Sciatic nerve (tissue), 2 donors: ENCODE results near the gene ZBTB44. TPM values are rescaled to one million over a fixed set of nuclear protein-coding genes. Genes with fewer than 3 reads are reported as not detected.
"Not testable (repeated sequence)": the region's sequence is repeated elsewhere in the genome, so short reads cannot be mapped to it uniquely, and the experiment has no call there.

Source experiments
- ATAC-seq: fragments of 200-7000 bp; cut with Tn5 transposase; one replicate; pipeline ENCODE4 v1.9.1; 2020; ENCODE audit warnings: mild to moderate bottlenecking, moderate library complexity
- DNase-seq: peaks from one replicate; pipeline ENCODE4 v3.0.0-alpha.2; 2020; ENCODE audit warnings: low spot score
- intact Hi-C: fragments of 100-400 bp; cut with DNase I; formaldehyde crosslinking; loops from one replicate; pipeline ENCODE4 v1.14.2; 2022
- total RNA-seq: library from RNA; stranded (reverse); fragmentation: NEBNext Ultra II Directional; extraction: Animal tissue kit (Norgen Biotek cat#: 25700); gene quantifications from one replicate; pipeline ENCODE4 v1.2.1, GENCODE V29; 2021
- donor health status: DM: no; HTN: no; CAD: no.
- donor health status: DM: no; HTN: no; CAD: no.

ZBTB44 gene
- total RNA-seq, 1 donor from 2014 or later = 61.3 TPM

DNA sequence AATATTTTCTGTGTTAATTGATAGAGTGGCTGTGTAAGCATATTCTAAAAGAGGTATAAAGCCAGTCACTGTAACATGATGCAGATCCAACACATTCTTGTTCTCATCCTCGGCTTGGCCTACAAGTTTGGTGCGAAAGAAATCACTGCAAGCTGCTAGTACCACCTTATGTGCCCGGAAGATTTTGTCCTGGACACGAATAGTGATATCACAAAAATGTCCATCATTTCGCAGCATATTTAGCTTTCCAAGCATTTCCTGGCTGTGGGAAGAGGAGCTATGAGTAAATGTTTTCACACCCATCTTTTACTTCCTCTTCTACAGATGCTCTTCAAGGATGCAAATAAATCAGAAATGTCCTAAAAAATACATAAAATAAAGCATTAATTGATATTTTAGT lies 53.1 kb downstream of the ZBTB44 start:
- intact Hi-C loops = no loop called here
- ATAC-seq (no peak), DNase-seq (no peak)

DNA sequence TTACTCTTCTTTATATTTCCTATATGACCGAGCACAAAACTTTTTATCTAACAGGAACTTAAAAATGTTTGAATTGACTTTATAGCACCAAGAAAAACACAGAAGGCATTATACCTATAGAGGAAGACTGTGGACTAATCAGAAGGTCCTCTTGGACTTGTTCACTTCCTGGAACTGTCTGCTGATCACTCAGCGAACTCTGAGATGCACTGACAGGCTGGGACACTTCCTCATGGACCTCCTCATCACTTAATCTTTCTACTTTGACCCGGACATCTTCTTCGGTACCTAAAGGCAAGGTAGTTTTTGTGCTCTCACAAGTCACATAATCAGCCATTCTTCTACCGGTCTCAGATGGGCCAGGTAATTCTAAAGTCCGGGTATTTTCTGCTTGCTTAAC lies 54.0 kb downstream of the ZBTB44 start:
- DNase-seq (no peak), ATAC-seq (no peak)
- intact Hi-C loops = no loop called here

DNA sequence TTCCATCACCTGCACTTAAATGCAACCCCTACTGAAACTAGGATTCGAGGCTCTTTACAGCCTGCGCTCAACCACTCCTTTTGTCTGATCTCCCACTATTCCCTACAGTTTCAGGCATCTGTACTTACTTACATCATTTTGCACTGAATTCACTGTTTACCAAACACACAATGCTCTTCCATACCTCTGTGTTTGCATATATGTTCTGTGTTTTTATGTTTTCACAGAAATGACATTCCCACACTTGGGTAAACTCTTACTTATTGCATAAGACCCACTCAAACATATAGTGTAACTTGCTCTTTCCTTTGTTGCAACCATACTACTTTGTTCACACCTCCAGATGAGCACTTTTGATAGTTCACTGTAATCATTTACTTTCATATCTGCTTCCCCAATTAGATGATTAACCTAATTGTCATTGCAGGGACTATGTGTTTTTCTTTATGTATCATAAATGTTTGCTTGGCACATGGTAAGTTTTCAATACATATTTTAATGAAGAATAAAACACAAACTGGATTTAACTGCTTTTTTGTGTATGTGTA lies 54.6 kb downstream of the ZBTB44 start:
- ATAC-seq = no peak
- no peak for DNase-seq
- intact Hi-C loops = no loop called here

DNA sequence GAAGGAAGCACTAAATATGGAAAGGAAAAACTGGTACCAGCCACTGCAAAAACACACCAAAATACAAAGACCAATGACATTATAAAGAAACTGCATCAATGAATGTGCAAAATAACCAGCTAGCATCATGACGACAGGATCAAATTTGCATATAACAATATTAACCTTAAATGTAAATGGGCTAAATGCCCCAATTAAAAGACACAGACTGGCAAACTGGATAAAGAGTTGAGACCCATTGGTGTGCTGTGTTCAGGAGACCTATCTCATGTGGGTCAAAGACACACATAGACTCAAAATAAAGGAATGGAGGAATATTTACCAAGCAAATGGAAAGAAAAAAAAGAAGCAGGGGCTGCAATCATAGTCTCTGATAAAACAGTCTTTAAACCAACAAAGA lies 63.0 kb downstream of the ZBTB44 start:
- ATAC-seq, intact Hi-C loops, DNase-seq: not testable (repeated sequence)

DNA sequence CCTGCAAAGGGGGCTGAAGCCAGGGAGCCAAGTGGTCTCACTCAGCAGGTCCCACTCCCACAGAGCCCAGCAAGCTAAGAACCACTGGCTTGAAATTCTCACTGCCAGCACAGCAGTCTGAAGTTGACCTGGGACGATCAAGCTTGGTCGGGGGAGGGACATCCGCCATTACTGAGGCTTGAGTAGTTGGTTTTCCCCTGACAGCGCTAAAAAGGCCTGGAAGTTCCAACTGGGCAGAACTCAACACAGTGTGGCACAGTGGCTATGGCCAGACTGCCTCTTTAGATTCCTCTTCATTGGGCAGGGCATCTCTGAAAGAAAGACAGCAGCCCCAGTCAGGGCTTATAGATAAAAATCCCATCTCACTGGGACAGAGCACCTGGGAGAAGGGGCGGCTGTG lies 64.8 kb downstream of the ZBTB44 start:
- DNase-seq, ATAC-seq, intact Hi-C loops: not testable (repeated sequence)

DNA sequence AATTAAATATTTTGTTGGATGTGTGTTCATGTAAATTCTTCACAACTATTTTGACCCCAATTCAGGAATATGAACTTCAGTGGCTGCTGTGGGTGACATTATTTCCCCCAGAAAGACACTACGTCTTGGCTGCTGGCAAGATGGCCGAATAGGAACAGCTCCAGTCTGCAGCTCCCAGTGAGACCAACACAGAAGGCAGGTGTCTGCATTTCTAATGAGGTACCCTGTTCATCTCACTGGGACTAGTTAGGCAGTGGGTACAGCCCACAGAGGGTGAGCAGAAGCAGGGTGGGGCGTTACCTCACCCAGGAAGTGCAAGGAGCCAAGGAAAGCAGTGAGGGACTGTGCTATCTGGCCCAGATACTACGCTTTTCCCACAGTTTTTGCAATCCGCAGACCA lies 65.3 kb downstream of the ZBTB44 start:
- intact Hi-C loops = no loop called here
- no peak for DNase-seq
- no peak for ATAC-seq

DNA sequence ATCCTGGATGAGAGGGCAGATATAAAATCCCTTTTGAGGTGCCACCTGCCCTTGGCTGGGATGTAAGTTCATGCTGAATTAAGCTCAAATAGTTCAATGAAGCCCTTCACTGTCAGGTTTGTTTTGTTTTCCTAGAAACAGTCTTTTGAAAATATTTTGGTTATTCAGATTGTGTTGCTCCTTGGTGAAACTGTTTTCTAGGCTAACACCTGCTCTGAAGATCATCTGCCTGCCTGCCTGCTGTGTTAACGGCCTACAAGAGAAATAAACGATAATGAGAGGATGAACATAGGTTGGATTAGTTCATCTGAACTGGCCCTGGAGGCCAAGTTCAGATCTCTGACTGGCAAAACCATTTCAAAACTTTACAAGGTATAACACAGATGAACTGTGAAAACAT lies 67.4 kb downstream of the ZBTB44 start:
- no peak for DNase-seq
- intact Hi-C loops = no loop called here
- ATAC-seq = no peak

DNA sequence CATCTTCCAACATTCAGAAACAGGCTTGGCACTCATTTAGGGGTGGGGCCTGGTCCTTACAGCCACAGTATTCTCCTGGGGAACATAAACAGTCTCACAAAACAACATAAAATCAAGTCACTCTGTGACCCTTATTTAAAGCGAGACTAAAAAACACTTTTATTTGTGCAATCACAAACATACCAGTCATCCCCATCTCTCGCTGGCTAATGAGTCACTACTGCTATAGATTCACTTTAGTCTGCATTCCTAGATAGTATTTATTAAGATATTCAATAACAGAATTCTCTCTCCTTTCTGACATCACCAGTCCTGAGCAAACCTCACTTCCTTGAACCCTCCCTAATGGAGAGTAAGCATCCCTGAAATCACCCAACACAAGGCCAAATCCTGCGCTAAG lies 68.0 kb downstream of the ZBTB44 start:
- ATAC-seq = no peak
- no peak for DNase-seq
- intact Hi-C loops = no loop called here

DNA sequence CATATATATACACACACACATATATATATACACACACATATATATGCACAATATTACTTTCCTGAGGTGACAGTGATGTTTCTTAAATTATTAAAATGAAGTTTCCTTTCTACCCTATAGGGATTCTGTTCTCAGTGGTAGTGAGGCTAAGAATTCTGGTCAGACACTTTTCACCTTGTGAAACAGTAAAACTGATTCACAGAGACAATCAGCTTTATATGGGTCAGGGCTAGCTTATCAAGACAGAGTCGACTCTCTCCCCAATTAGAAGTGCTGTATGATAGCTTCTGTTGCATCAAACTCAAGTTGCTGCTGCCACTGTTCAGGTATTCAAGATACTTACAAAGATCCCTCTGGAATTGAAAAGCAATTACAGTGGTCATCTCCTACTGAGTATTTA lies 68.4 kb downstream of the ZBTB44 start:
- intact Hi-C loops = no loop called here

DNA sequence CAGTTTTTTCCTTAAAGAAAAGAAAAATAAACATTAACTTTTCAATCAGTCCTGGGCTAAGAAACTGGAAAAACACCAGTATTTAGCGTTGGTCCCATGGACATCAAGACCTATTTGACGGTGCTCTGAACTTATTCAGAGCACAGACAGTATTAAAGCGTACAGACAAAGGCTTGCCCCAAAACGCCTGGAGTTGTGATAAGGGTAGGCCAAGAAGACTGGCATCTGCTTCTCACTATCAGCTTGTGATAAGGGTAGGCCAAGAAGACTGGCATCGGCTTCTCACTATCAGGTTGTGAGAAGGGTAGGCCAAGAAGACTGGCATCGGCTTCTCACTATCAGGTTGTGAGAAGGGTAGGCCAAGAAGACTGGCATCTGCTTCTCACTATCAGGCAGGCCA lies 69.3 kb downstream of the ZBTB44 start:
- ATAC-seq, DNase-seq, intact Hi-C loops: not testable (repeated sequence)

More for the DNA sequence above, 68.4 kb downstream of the ZBTB44 start:
- no peak for DNase-seq
- ATAC-seq = no peak

DNA sequence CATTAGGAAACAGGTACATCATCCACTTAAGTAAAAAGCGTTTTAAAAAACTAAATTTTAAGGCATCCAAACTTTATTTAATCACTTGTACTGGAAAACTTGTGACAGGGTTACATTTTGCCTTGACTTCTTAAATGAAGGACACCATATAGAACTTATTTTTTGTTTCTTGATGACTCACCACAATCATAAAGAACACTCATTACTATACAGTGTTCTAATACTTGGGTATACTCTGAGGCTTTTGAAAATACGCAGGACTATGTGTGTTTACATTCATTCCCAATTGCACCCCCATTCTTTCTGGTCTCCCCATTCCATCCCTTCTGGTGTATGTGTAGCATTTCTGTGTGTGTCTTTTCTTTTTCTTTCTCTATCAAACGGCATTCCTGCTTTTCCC lies 69.9 kb downstream of the ZBTB44 start:
- no peak for DNase-seq
- ATAC-seq = no peak
- intact Hi-C loops = no loop called here

DNA sequence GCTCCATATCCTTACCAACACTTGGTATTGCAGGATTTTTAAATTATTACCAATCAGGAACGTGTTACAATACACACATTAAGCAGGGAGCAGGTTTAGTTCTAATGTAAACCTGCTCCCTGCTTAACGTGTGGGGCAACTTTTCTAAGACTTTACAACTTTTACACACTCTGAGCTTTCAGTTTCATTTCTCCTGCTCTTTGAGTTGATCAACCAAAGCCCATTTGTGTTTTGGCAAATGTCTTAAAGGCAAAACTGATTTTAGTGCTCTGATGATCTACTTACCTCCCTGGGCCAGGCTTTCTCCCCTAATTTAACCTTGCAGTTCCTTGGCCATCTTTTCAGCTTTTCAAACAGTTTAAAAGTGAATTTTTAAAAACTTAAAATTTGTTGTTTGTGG lies 70.9 kb downstream of the ZBTB44 start:
- DNase-seq (no peak), ATAC-seq (no peak)
- intact Hi-C loops = no loop called here

DNA sequence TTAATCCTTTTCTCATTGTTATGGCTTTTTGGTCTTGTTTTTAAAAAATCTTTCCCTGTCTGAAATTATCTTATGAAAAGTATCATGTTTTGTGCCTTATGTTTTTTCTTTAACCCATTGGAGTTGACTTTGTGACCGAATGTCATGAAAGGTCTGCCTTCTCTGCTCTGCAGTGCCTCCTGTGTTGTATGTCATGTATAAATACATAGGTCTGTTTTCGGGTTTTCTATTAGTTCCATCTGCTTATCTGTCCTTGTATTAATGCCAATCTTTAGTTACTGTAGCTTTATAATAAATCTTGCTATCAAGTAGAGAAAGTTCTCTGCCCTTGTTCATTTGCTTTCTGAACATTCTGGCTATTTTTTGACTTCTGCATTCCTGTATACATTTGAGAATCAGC lies 73.0 kb downstream of the ZBTB44 start:
- intact Hi-C loops = no loop called here
- ATAC-seq (no peak), DNase-seq (no peak)

DNA sequence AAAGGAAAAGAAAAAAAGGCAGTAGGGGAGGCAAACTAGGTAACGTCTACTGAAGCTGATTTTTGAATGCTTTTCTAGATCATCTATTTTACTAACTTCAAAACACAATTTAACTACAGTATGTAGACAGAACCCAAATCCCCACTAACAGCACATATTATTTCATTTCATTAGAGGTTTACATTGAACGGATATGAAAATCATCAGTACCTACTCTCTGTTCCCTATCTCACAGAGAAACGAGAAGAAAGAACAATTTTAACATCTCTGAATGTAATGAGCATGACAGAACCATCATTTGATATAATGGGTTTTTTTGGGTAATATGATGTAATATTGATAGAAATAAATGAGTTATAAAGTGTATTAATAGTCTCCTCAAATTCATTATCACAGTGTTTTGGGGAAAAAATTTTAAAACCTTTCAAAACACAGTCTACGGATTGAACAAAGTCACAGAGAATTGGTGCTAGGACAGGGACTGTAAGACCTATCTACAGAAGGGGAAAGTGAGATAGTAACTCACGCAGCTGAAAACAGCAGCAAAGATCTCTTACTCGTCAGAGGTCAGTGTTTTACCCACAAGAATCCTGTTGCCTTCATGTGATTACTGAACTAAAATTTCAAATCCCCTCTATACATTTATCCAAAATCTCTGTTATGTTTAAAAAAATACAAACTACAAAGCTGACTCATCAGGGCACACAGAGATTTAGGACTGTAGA lies 77.3 kb downstream of the ZBTB44 start:
- DNase-seq (no peak), ATAC-seq (no peak)
- intact Hi-C loops = no loop called here

DNA sequence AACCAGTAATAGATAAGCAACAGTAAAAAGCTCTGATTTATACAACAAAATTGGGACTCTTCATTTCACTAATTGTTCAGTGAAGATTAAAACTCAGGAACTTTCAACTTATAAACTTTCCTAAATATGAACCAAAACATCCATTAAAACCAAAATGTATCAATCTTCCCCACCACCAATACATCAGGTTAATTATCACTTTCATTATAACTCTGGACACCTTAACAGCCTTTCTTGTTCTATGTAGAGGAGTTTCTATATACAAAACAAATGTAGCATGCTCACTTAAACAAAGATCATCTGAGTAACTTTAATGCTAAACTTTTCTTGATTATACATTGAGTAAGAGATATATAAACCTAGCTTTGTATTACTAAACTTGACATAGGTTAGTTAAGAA lies 80.4 kb downstream of the ZBTB44 start:
- intact Hi-C loops = no loop called here
- ATAC-seq (no peak), DNase-seq (no peak)

DNA sequence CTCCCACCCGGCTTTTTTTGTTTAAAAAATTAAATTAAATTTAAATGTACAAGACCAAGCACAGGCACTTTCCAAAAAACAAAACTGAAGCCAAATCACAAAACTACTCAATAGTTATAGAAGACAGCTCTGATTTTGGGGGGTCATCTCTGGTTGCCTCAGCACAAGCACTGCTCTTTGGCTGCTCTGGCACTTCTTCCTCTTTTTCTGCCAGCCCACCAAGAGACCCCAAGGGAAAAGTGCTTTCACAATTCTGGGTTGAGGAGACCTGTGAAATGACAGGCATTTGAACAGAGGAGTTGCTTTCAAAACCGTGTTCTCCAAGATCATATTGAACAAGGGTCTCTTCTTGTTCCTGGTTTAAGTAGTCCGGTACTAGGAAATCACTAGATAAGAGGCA lies 80.8 kb downstream of the ZBTB44 start:
- intact Hi-C loops, ATAC-seq, DNase-seq: not testable (repeated sequence)

DNA sequence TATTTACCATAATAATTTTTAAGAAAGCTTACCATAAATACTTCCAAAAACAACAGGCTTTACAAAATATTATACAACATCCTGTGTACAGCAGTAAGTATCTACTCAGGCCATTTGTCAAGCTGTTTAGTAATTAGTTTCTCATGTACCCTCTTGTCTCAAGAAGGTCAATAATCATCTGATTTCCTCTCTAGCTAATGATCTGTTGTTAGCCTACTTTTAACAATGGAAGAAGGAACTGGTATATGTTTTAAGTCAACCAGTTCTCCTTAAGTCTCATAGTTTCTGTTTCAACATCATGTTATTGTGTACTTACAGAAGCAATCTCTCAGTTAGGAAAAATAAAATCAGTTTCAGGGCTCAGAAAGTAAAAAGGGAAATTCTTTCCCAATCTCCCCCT lies 81.2 kb downstream of the ZBTB44 start:
- intact Hi-C loops, DNase-seq, ATAC-seq: not testable (repeated sequence)

DNA sequence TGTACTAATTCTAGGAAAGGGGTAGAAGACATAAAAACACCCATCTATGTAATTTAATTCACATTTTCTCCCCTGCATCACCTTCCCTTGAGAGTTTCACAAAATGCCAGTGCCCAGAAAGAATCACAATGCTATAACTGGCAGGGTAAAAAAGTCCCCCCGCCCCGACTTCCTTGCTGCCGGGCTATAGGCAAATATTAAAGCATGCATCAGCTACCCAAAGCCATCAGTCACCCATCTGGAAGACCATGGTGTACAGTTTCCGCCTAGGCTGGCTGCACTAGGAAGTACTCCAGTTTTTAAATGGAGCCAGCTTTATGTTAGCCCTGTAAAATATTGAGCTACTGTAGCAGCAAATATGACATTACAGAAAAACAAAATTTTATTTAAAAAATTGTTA lies 87.3 kb downstream of the ZBTB44 start:
- intact Hi-C loops = no loop called here
- DNase-seq (no peak), ATAC-seq (no peak)

DNA sequence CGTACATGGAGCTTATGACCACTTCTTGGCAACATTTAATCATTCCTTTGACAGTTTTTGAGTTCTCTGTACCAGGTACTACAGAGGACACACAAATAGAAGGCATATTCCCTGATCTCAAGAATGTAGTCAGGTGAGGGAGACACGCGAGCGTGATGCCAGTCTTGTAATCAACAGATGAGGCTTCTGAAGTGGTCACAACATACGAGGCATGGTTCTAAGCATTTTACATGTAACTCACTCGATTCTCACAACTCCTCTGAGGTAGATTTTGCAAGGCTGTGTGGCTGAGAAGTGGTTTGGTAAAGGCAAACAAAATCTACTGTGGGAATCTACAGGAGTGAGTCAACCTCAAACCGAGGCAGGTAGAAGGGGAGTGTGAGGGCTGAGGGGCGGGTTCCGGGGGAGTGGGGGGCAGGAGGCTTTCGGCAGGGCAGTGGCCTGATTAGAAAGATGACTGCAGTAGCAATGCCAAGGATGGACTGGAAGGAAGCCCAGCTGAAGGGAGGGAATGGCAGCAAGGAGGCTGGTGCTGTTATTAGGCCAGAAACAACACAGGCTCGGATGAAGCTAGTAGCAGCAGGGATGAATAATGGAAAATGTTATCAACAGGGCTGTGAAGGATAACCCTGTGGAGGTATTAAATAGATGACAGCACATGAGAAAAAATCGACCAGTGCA lies 91.3 kb downstream of the ZBTB44 start:
- no peak for ATAC-seq
- intact Hi-C loops = no loop called here
- DNase-seq = no peak

DNA sequence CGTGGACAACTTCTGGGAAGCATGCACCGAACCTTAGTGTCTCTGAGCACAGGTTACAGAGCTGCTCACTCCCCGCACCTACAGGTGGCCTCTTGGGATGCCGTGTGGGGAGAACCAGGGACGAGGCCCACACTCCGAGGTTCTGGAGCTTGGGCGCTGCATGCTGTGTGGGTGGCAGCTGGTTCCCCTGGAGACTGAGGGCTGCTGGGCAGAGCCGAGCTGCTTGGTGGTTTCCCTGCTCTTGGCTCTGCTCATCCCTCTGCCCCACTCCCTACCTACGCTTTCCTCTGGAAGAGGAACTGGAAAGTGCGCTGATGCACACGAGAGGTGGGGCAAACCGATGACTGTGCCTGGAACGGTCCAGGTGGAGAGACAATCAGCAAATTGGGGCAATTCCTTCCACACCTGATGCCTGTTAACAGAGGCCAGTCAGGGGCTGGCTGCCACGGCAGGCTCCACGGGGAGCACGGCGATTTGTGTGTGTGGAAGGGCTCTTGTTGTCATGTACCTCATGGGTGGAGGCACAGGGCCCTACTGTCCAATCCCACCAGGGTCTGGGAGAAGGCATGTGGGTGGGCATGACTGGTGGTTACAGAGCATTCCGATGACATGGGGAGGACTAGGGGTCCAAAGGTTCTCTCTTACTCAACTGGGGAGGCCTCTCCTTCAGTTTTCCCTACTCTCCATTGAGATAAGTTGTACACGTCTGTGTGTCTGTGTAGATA lies 94.2 kb downstream of the ZBTB44 start:
- intact Hi-C loops = no loop called here
- no peak for ATAC-seq
- no peak for DNase-seq
